Measurements from ENCODE around the gene ACSF3. TPM values are rescaled to one million over a fixed set of nuclear protein-coding genes. Genes with fewer than 3 reads are reported as not detected.

The ACSF3 gene
- polyA plus RNA-seq, 3 donors, result 29.7 to 38.0 (median 30.8) TPM

- DNase-seq (ENCODE audit: extremely low read depth in 1 of 11, low read depth in 9 of 11, low spot score in 4 of 11), result no peak
Observed at GRCh38 chr16:89116341-89117226, 22.9 kb downstream of the ACSF3 start.

DNA sequence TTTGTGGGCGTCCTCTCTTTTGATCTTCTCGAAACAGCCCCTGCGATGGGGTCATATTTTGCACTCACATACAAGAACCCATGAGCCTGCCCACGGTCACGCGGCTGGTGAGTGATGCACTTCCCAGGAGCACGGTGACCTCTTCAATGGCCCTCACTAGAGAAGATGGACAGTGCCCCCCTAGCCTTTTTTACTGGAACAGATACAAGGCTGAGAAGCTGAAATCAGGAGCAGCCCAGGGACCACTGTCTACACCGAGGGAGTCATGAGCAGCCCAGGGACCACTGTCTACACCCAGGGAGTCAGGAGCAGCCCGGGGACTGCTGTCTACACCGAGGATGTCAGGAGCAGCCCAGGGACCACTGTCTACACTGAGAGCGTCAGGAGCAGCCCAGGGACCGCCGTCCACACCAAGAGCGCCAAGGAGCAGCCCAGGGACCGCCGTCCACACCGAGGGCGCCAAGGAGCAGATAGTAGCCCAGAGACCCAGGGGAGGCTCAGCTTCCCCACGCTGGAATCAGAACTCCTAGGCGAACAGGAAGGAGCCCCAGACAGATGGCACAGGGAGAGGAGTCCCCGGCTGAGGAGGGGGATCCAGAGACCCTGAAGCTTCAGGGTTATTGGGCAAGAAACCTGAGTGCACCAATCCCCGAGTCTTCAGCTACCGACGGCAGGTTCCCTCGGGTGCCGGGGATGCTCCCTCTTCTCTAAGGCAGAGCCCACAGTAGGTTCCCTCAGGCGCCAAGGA is 23.7 kb downstream of the ACSF3 start:
- no peak for DNase-seq (ENCODE audit: extremely low read depth in 1 of 11, low read depth in 9 of 11, low spot score in 4 of 11)

GRCh38 chr16:89117975-89118289 is 24.3 kb downstream of the ACSF3 start:
- DNase-seq (ENCODE audit: extremely low read depth in 1 of 11, low read depth in 9 of 11, low spot score in 4 of 11), result no peak

- no peak for DNase-seq (ENCODE audit: extremely low read depth in 1 of 11, low read depth in 9 of 11, low spot score in 4 of 11)
Observed at GRCh38 chr16:89118361-89119165, 24.9 kb downstream of the ACSF3 start.

- DNase-seq (ENCODE audit: extremely low read depth in 1 of 11, low read depth in 9 of 11, low spot score in 4 of 11), result no peak
Observed at GRCh38 chr16:89119166-89119621, 25.5 kb downstream of the ACSF3 start.

DNA sequence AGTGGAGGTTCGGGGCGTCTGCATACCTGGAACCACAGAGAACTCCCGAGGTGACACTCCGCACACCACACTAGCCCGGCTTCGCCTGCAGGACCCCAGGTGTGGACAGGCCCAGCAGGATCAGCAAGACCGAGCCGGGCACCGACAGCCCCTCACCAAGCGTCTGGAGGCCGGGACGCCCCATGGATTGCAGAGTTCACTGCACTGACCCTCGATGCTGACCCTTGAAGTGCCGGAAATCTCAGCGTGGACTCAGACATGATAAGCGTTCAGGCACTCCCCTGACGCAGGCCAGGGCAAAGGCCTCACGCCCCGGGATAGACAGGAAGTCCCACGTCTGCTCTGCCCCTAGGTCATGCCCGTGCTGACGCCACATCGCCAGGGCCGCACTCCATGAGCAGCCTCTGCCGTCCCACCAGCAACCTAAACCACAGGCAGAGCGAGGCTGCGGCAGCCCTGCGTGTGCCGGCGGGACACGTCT is 26.0 kb downstream of the ACSF3 start:
- no peak for DNase-seq (ENCODE audit: extremely low read depth in 1 of 11, low read depth in 9 of 11, low spot score in 4 of 11)

- DNase-seq (ENCODE audit: extremely low read depth in 1 of 11, low read depth in 9 of 11, low spot score in 4 of 11), result no peak
Observed at GRCh38 chr16:89120281-89120680, 26.6 kb downstream of the ACSF3 start.

DNA sequence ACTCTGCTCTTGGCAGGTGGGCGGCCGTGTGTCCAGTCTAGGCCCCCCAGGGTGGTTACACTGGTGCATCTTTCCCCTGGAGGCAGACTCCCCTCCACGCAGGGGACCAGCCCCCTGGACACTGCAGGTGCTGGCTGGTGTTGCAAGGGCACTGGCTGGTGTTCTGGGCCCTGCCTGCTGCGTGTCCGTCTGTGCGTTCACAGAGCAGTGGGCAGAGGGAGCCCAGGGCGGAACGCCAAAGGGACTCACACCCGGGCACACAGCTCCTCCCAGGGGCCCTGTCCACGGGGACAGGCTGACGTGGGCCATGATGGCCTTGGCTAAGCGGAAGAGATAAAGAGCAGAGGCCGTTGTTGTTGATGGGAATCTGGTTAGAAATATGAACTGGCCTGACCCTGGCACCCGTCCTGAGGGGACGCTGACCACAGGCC is 27.3 kb downstream of the ACSF3 start:
- DNase-seq (ENCODE audit: extremely low read depth in 1 of 11, low read depth in 9 of 11, low spot score in 4 of 11), result no peak

- DNase-seq (ENCODE audit: extremely low read depth in 1 of 11, low read depth in 9 of 11, low spot score in 4 of 11), result no peak
Observed at GRCh38 chr16:89121691-89122321, 28.2 kb downstream of the ACSF3 start.

DNA sequence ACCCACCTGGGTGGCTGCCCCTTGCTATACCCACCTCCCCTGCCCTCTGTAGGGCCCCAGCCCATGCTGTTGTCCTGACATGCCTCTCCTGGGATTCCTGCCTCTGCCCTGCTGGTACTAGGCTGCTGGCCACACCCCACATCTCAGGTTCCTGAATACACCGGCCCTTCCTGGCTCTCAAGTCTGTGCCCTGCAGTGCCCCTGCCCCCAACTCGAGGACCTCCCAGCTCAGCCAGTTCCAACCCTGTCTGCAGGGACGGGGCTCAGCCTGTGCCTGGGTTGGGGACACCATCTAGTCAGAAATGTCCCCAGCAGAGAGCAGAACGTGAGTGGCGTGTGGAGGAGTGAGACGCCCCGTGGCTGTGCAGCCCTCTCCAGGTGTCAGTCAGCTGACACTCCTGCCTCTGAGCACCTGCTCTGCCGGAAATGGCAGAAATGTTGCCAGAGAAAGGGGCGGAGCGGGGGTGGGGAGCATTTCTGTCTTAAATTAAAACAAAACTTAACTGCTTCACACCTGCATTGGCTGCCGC is 28.7 kb downstream of the ACSF3 start:
- peak in 1 of 11 donors; percentile 29 for DNase-seq (ENCODE audit: extremely low read depth in 1 of 11, low read depth in 9 of 11, low spot score in 4 of 11)

DNA sequence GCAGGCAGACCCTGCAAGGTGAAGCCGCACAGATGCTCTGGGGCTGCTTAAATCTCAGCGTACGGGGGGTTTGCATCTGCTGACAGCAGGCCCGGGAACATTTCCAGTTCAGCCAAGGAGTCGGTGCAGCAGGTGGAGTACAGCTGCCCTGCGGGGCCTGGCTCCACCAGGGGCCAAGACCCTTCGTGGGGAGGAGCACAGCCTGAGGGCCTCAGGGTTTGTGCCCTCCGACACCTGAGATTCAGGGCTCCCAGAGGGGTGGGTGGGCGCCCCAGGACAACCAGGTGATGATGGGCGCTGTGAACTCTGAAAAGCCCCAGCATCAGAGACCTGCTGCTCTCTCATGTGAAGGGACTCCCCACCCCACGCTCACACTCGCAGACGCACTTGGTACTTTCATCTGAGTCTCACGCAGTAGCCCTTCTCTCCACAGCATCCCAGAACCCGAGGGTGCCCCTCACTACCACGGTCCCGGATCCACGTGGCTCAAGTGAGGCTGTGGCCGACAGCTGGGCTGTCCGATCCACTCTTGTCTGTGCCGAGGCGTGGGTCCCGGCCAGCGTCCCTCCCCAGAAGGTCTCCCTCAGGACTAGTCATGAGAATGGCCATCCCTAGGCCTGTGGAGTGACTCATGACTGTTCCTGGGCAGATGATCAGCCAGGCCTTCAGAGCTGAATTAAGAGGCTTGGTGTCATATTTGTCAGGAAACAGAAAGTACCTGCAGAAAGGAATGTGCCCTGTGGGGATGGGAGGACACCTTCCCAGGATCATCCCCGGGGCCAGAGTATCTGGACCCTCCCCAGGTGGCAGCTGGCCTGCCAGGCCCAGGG is 29.6 kb downstream of the ACSF3 start:
- DNase-seq (ENCODE audit: extremely low read depth in 1 of 11, low read depth in 9 of 11, low spot score in 4 of 11), result no peak

GRCh38 chr16:89123831-89124100 is 30.1 kb downstream of the ACSF3 start:
- DNase-seq (ENCODE audit: extremely low read depth in 1 of 11, low read depth in 9 of 11, low spot score in 4 of 11), result no peak

- DNase-seq (ENCODE audit: extremely low read depth in 1 of 11, low read depth in 9 of 11, low spot score in 4 of 11), result no peak
Observed at GRCh38 chr16:89129378-89129777, 35.7 kb downstream of the ACSF3 start.

- DNase-seq (ENCODE audit: extremely low read depth in 1 of 11, low read depth in 9 of 11, low spot score in 4 of 11), result no peak
Observed at GRCh38 chr16:89130448-89130847, 36.8 kb downstream of the ACSF3 start.

GRCh38 chr16:89131783-89132182 is 38.1 kb downstream of the ACSF3 start:
- no peak for DNase-seq (ENCODE audit: extremely low read depth in 1 of 11, low read depth in 9 of 11, low spot score in 4 of 11)

DNA sequence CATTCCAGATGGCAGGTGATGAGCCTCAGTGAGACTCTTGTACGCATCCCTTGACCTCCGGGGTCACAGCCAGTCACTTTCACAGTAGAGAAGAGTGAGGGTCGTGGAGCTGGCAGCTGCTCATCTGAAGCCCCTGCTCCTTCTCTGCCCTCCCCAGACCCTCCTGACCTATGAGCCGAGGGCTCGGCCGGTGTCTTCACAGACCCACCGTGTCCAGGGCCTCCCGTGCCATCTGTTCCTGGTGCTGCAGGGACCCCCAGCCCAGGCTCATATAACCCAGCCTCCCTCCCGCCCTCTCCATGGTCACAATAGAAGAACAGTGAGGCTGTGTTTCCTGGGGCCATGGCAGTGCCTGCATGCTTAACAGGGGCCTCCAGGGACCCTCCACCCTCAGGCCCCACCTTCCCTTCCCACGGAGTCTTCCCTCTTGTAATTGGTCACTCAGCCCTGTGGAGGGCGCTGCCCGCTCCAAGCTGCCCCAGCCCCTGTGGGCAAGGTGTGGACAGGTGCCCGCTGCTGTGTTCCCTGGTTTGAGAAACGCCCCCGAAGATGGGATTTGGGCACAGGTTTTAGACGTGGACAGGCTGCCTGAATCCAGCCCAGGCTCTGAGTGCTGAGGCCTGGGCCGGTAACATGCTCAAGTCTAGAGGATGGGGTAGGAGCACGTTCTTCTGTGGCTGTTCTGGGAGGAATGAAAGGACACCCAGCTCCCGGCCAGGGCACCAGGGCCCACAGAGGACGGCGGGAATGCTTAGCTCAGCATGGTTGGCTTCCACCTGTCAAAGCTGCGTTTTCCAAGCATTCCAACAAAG is 38.7 kb downstream of the ACSF3 start:
- no peak for DNase-seq (ENCODE audit: extremely low read depth in 1 of 11, low read depth in 9 of 11, low spot score in 4 of 11)

DNA sequence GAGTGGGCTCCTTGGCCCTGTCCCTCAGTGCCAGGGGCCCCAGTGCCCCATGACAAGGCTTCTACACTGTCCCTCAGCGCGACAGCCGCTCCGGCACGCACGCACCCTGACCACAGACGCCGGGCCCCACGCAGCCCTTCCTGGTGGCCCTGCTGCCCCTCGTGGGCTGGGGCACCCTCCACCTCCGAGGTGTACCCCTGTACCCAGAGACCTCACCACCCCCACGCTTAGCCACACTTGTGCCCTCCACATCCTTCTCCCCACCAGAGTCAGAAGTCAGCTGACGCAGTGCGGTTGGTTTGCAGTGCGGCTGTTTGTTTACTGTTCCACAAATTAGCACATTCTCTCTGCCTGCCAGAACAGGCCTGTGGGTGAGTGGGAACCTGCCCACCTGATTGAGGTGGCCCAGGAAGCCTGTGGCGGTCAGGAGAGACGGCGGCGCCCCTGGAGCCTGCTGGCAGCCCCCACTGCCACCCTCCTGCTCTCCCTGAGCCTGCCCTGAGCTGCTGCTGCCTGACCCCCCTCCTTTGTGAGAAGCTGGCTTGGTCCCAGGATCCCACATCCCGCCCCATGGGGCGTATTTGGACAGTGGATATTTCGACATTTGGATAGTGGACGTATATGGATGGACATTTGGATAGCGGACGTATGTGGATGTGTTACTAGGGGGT is 39.9 kb downstream of the ACSF3 start:
- DNase-seq (ENCODE audit: extremely low read depth in 1 of 11, low read depth in 9 of 11, low spot score in 4 of 11), result no peak

Measured in renal cortex interstitium (tissue), 11 donors.